DND-41 (cell line): ENCODE data around the gene AFAP1L1.
A peak's percentile ranks its signal among the peaks of the same experiment; 100 is the strongest.

Experiments
- ATAC-seq: fragments of 200-7000 bp; cut with Tn5 transposase; 3 replicates; pipeline ENCODE4 v1.9.1; 2021; ENCODE audit warnings: low read depth; ENCODE audit not compliant: insufficient read depth
- DNase-seq: peaks from one replicate; pipeline ENCODE4 v3.0.0-alpha.2; 2020
- H2AFZ ChIP-seq: 2 replicates; pipeline ENCODE4 v1.6.0; 2012; ENCODE audit warnings: low read depth, low read length
- H3K27ac ChIP-seq: 2 replicates; pipeline ENCODE4 v1.5.1; 2012; ENCODE audit warnings: low read length, inconsistent platforms
- H3K27me3 ChIP-seq: fragments of 200-600 bp; sonication (generic); 2 replicates; pipeline ENCODE4 v1.6.0; 2012; ENCODE audit warnings: low read length, mild to moderate bottlenecking, inconsistent platforms; ENCODE audit not compliant: insufficient read depth, poor library complexity
- H3K36me3 ChIP-seq: 2 replicates; pipeline ENCODE4 v1.5.1; 2012; ENCODE audit warnings: low read length, inconsistent platforms; ENCODE audit not compliant: insufficient read depth
- H3K4me1 ChIP-seq: 2 replicates; pipeline ENCODE4 v1.5.1; 2012; ENCODE audit warnings: mild to moderate bottlenecking, low read length; ENCODE audit not compliant: insufficient read depth
- H3K4me2 ChIP-seq: 2 replicates; pipeline ENCODE4 v1.6.0; 2012; ENCODE audit warnings: mild to moderate bottlenecking, moderate library complexity, low read length, inconsistent platforms; ENCODE audit not compliant: insufficient read depth
- H3K4me3 ChIP-seq, 2 experiments: fragments of 200-600 bp in 1 of 2; shearing (Covaris generic) in 1 of 2; 2 replicates each; pipeline ENCODE4 v1.5.1; 2012 to 2016; ENCODE audit warnings: inconsistent platforms in 2 of 2, low read length in 2 of 2, mild to moderate bottlenecking in 2 of 2, low read depth in 1 of 2, moderate library complexity in 1 of 2
- H3K79me2 ChIP-seq: 2 replicates; pipeline ENCODE4 v1.6.0; 2012; ENCODE audit warnings: low read length, inconsistent platforms; ENCODE audit not compliant: insufficient read depth
- H3K9ac ChIP-seq: 2 replicates; pipeline ENCODE4 v1.6.0; 2012; ENCODE audit warnings: low read depth, mild to moderate bottlenecking, inconsistent platforms, low read length, moderate library complexity
- H3K9me3 ChIP-seq: 2 replicates; pipeline ENCODE4 v1.5.1; 2012; ENCODE audit warnings: low read length, moderate library complexity, mild to moderate bottlenecking, inconsistent platforms; ENCODE audit not compliant: insufficient read depth, severe bottlenecking
- H4K20me1 ChIP-seq: 2 replicates; pipeline ENCODE4 v1.6.0; 2012; ENCODE audit warnings: low read length; ENCODE audit not compliant: insufficient read depth
- CTCF ChIP-seq: IDR thresholded peaks from 2 replicates; pipeline ENCODE4 v1.5.1; 2012; ENCODE audit warnings: borderline replicate concordance, low read length, moderate library complexity, mild to moderate bottlenecking; ENCODE audit not compliant: poor library complexity, severe bottlenecking; ENCODE audit errors: extremely low read depth
- EZH2 ChIP-seq: IDR thresholded peaks from 3 replicates; pipeline ENCODE4 v1.6.1; 2012; ENCODE audit warnings: borderline replicate concordance, low read depth, mild to moderate bottlenecking, moderate library complexity, low read length, inconsistent platforms; ENCODE audit not compliant: severe bottlenecking

Gene AFAP1L1

GRCh38 chr5:149251546-149251945, 20.1 kb upstream of the AFAP1L1 start:
- H2AFZ ChIP-seq: no peak overlapping the region
- DNase-seq: no peak
- no peaks in the 10 kb centered on the region for H3K9me3 ChIP-seq
- ATAC-seq: no peak
- no peak overlapping the region for H3K9ac ChIP-seq
- no peaks in the 10 kb centered on the region for H3K79me2 ChIP-seq
- H3K4me1 ChIP-seq: no peaks in the 10 kb centered on the region
- H3K27ac ChIP-seq: no peak overlapping the region
- no peaks in the 10 kb centered on the region for H3K36me3 ChIP-seq
- TF ChIP-seq CTCF (no peak), EZH2 (no peak)
- H3K4me3 ChIP-seq: no peak overlapping the region
- H4K20me1 ChIP-seq: no peaks in the 10 kb centered on the region
- no peaks in the 10 kb centered on the region for H3K27me3 ChIP-seq
- no peak overlapping the region for H3K4me2 ChIP-seq

DNA sequence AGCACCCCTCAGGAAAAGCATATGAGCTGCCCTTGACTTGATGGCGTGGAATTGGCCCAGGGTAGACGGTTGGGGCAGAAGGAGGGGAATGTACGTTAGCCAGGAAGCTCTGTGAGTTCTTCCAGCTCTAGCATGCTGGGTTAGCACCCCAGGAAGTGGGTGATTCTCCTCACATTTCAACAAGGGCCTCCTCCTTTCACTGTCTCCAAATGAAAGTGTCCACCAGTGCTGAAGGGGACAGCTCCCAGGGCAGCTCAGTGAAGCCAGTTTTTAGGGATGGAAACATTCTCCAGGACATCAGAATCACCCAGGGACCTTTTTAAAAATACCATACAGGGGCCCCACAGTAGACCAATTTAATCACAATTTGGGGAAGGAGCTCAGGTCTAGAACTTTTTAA, 17.2 kb upstream of the AFAP1L1 start:
- Histone ChIP-seq H3K36me3 (no peaks in the 10 kb centered on the region), H3K4me3 (no peak overlapping the region), H3K79me2 (no peaks in the 10 kb centered on the region), H3K9me3 (no peaks in the 10 kb centered on the region), H4K20me1 (no peaks in the 10 kb centered on the region), H3K27ac (no peak overlapping the region), H3K4me2 (no peak overlapping the region), H3K9ac (no peak overlapping the region), H3K27me3 (no peaks in the 10 kb centered on the region), H3K4me1 (no peaks in the 10 kb centered on the region), H2AFZ (no peak overlapping the region)
- TF ChIP-seq EZH2: no peak
- TF ChIP-seq CTCF: no peak
- ATAC-seq (peak; percentile 62), DNase-seq (peak; percentile 17)

- Histone ChIP-seq H3K9ac (no peak overlapping the region), H4K20me1 (no peaks in the 10 kb centered on the region), H3K4me1 (no peaks in the 10 kb centered on the region), H2AFZ (no peak overlapping the region), H3K9me3 (no peaks in the 10 kb centered on the region), H3K36me3 (no peaks in the 10 kb centered on the region), H3K79me2 (no peaks in the 10 kb centered on the region), H3K4me2 (no peak overlapping the region), H3K27me3 (no peaks in the 10 kb centered on the region), H3K27ac (no peak overlapping the region), H3K4me3 (no peak overlapping the region)
- TF ChIP-seq EZH2: no peak
- TF ChIP-seq CTCF: no peak
- ATAC-seq (no peak), DNase-seq (no peak)
Measured at GRCh38 chr5:149256451-149256850, 15.2 kb upstream of the AFAP1L1 start.

DNA sequence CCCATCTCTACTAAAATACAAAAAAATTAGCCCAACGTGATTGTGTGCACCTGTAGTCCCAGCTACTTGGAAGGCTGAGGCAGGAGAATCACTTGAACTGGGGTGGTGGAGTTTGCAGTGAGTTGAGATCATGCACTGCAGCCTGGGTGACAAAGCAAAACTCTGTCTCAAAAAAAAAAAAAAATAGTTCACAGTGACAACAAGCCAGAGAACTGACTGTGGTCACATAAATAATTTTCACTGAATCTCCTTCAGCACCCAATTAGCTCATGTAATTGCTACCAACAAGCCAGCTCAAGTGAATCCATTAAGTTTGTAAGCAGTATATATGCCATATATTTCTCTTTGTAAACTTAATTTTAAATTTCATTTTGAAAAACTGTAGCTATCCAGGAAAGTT, 14.5 kb upstream of the AFAP1L1 start:
- H3K4me3 ChIP-seq: no peak overlapping the region
- no peak overlapping the region for H3K4me2 ChIP-seq
- no peaks in the 10 kb centered on the region for H4K20me1 ChIP-seq
- H3K4me1 ChIP-seq: no peaks in the 10 kb centered on the region
- TF ChIP-seq CTCF: no peak
- no peak for TF ChIP-seq EZH2
- no peaks in the 10 kb centered on the region for H3K36me3 ChIP-seq
- H2AFZ ChIP-seq: no peak overlapping the region
- H3K27ac ChIP-seq: no peak overlapping the region
- H3K27me3 ChIP-seq: no peaks in the 10 kb centered on the region
- H3K9me3 ChIP-seq: no peaks in the 10 kb centered on the region
- H3K9ac ChIP-seq: no peak overlapping the region
- H3K79me2 ChIP-seq: no peaks in the 10 kb centered on the region
- ATAC-seq (no peak), DNase-seq (no peak)
